HCT116 (cell line): ENCODE measurements around the gene CELF1. TPM values are rescaled to one million over a fixed set of nuclear protein-coding genes. Genes with fewer than 3 reads are reported as not detected.

Experiments used
- ATAC-seq: fragments of 200-7000 bp; cut with Tn5 transposase; 2 replicates; pipeline ENCODE4 v1.9.1; 2020; ENCODE audit warnings: mild to moderate bottlenecking, moderate library complexity
- BruUV-seq: library from RNA; stranded (reverse); fragments of 400-500 nt; replicated peaks from 2 replicates; lab custom pipeline; 2021; lab: Mats Ljungman, UMichigan
- CTCF ChIA-PET: fragments of 300-600 bp; sonication (Branson Sonifier 250); formaldehyde crosslinking; loops from one replicate; lab custom pipeline; 2021; ENCODE audit warnings: antibody characterized with exemption; lab: Charles Lee
- POLR2A ChIA-PET: fragments of 300-600, 350-600 bp; sonication (Branson Sonifier 250); formaldehyde crosslinking; loops from one replicate; lab custom pipeline; 2021; ENCODE audit warnings: antibody characterized with exemption; lab: Charles Lee
- RAD21 ChIA-PET, 2 experiments: fragments of 300-600 bp; sonication (Branson Sonifier 250); formaldehyde crosslinking; loops; one replicate each; lab custom pipeline; 2023; ENCODE audit warnings: low total read pairs in 2 of 2; ENCODE audit not compliant: uncharacterized antibody in 2 of 2, unreplicated experiment in 2 of 2, low non-redundant PET in 1 of 2; lab: Charles Lee
- DNase-seq: peaks from one replicate; pipeline ENCODE4 v3.0.0-alpha.2; 2010; ENCODE audit warnings: low read depth, low spot score
- H2AFZ ChIP-seq: fragments of 200-600 bp; shearing (Covaris generic), sonication (generic); 2 replicates; pipeline ENCODE4 v1.6.1; 2017; ENCODE audit warnings: low read depth, mixed run types, mixed read lengths, antibody characterized with exemption, low read length; ENCODE audit not compliant: poor library complexity, severe bottlenecking
- H3K27ac ChIP-seq: 2 replicates; pipeline ENCODE4 v1.5.1; 2012; ENCODE audit warnings: low read depth, low read length
- H3K27me3 ChIP-seq: fragments of 200-600 bp; sonication (generic); 2 replicates; pipeline ENCODE4 v1.6.1; 2016; ENCODE audit warnings: mixed run types, low read length, mixed read lengths; ENCODE audit not compliant: insufficient read depth
- H3K36me3 ChIP-seq, 2 experiments: fragments of 200-500 bp in 1 of 2; fragments of 200-600 bp in 1 of 2; sonication (Bioruptor generic) in 1 of 2; sonication (generic) in 1 of 2; 2 replicates each; pipeline versions ENCODE4 v1.5.1 to v1.6.1; 2014 to 2016; ENCODE audit warnings: low read length in 2 of 2, inconsistent platforms in 1 of 2, mixed read lengths in 1 of 2, mixed run types in 1 of 2; ENCODE audit not compliant: insufficient read depth in 2 of 2, control insufficient read depth in 1 of 2
- H3K4me1 ChIP-seq, 2 experiments: fragments of 200-600 bp in 1 of 2; sonication (generic) in 1 of 2; 2 replicates each; pipeline versions ENCODE4 v1.5.1 to v1.6.1; 2012 to 2017; ENCODE audit warnings: low read length in 2 of 2, inconsistent platforms in 1 of 2, mild to moderate bottlenecking in 1 of 2, mixed read lengths in 1 of 2, mixed run types in 1 of 2, moderate library complexity in 1 of 2; ENCODE audit not compliant: insufficient read depth in 2 of 2, control insufficient read depth in 1 of 2
- H3K4me2 ChIP-seq: fragments of 200-600 bp; sonication (generic); 2 replicates; pipeline ENCODE4 v1.6.1; 2017; ENCODE audit warnings: mixed run types, low read length, mixed read lengths
- H3K4me3 ChIP-seq, 2 experiments: fragments of 200-600 bp in 1 of 2; sonication (generic) in 1 of 2; replicated peaks in 1 of 2; 2 replicates each; pipeline ENCODE4 v1.5.1; 2011 to 2016; ENCODE audit warnings: low read length in 2 of 2, control low read depth in 1 of 2, low read depth in 1 of 2, mild to moderate bottlenecking in 1 of 2, mixed read lengths in 1 of 2, mixed run types in 1 of 2
- H3K79me2 ChIP-seq: fragments of 200-600 bp; sonication (generic); 2 replicates; pipeline ENCODE4 v1.6.1; 2017; ENCODE audit warnings: mild to moderate bottlenecking, mixed run types, low read length, moderate library complexity, mixed read lengths; ENCODE audit not compliant: insufficient read depth
- H3K9ac ChIP-seq: fragments of 200-600 bp; sonication (generic); 2 replicates; pipeline ENCODE4 v1.6.1; 2016; ENCODE audit warnings: low read length, mixed read lengths
- H3K9me2 ChIP-seq: fragments of 200-600 bp; sonication (generic), shearing (Covaris generic); 2 replicates; pipeline ENCODE4 v1.6.1; 2017; ENCODE audit warnings: mixed run types, mild to moderate bottlenecking, moderate library complexity; ENCODE audit not compliant: insufficient read depth
- H3K9me3 ChIP-seq, 2 experiments: fragments of 200-500 bp in 1 of 2; fragments of 200-600 bp in 1 of 2; sonication (Bioruptor generic) in 1 of 2; sonication (generic) in 1 of 2; 2 replicates each; pipeline ENCODE4 v1.6.1; 2014 to 2017; ENCODE audit warnings: low read length in 2 of 2, mixed read lengths in 2 of 2, inconsistent platforms in 1 of 2, low read depth in 1 of 2, mild to moderate bottlenecking in 1 of 2, mixed run types in 1 of 2, moderate library complexity in 1 of 2; ENCODE audit not compliant: control insufficient read depth in 1 of 2, insufficient read depth in 1 of 2
- H4K20me1 ChIP-seq: fragments of 200-600 bp; sonication (generic), shearing (Covaris generic); 2 replicates; pipeline ENCODE4 v1.6.1; 2017; ENCODE audit warnings: mixed run types, mild to moderate bottlenecking, moderate library complexity; ENCODE audit not compliant: insufficient read depth
- ATF3 ChIP-seq: IDR thresholded peaks from 2 replicates; pipeline ENCODE4 v1.6.1; 2012
- CBX3 ChIP-seq: IDR thresholded peaks from 2 replicates; pipeline ENCODE4 v1.6.1; 2012; ENCODE audit warnings: low read depth
- CEBPB ChIP-seq: IDR thresholded peaks from 2 replicates; pipeline ENCODE4 v1.6.1; 2012; ENCODE audit warnings: low read depth
- ELF1 ChIP-seq: IDR thresholded peaks from 2 replicates; pipeline ENCODE4 v1.6.1; 2012; ENCODE audit warnings: low read depth, borderline replicate concordance
- EZH2 ChIP-seq: fragments of 200-600 bp; sonication (generic); IDR thresholded peaks from 2 replicates; pipeline ENCODE4 v1.6.1; 2017; ENCODE audit warnings: antibody characterized with exemption, mixed run types
- EZH2phosphoT487 ChIP-seq: fragments of 200-600 bp; IDR thresholded peaks from 2 replicates; pipeline ENCODE4 v1.6.1; 2018; ENCODE audit warnings: antibody characterized with exemption, borderline replicate concordance
- FOSL1 ChIP-seq: IDR thresholded peaks from 2 replicates; pipeline ENCODE4 v1.6.1; 2012; ENCODE audit warnings: low read depth
- JUND ChIP-seq: IDR thresholded peaks from 2 replicates; pipeline ENCODE4 v1.6.1; 2012
- POLR2A ChIP-seq: IDR thresholded peaks from 2 replicates; pipeline ENCODE4 v1.7.0; 2011; ENCODE audit warnings: borderline replicate concordance; ENCODE audit not compliant: insufficient read depth, insufficient read length; ENCODE audit errors: extremely low read depth
- POLR2AphosphoS5 ChIP-seq: IDR thresholded peaks from 2 replicates; pipeline ENCODE4 v1.6.1; 2011; ENCODE audit warnings: mild to moderate bottlenecking, low read depth, low read length, moderate library complexity
- RAD21 ChIP-seq: IDR thresholded peaks from 2 replicates; pipeline ENCODE4 v1.6.1; 2012; ENCODE audit warnings: low read depth, mild to moderate bottlenecking
- REST ChIP-seq: IDR thresholded peaks from 2 replicates; pipeline ENCODE4 v1.6.1; 2012; ENCODE audit warnings: low read depth
- SIN3A ChIP-seq: IDR thresholded peaks from 2 replicates; pipeline ENCODE4 v1.6.1; 2012; ENCODE audit warnings: low read depth
- SRF ChIP-seq: IDR thresholded peaks from 2 replicates; pipeline ENCODE4 v1.6.1; 2012; ENCODE audit warnings: low read depth
- YY1 ChIP-seq: IDR thresholded peaks from 2 replicates; pipeline ENCODE4 v1.6.1; 2011; ENCODE audit warnings: low read length, low read depth, moderate library complexity, mild to moderate bottlenecking; ENCODE audit not compliant: insufficient replicate concordance; ENCODE audit errors: extremely low read depth
- ZNF274 ChIP-seq: fragments of 200-500 bp; sonication (Bioruptor generic); IDR thresholded peaks from 2 replicates; pipeline ENCODE4 v1.6.1; 2014; ENCODE audit warnings: mild to moderate bottlenecking, low read depth, low read length, inconsistent platforms
- intact Hi-C: fragments of 100-400 bp; cut with micrococcal nuclease; formaldehyde crosslinking; loops from 2 replicates; pipeline ENCODE4 v1.10.0; 2022
- total RNA-seq: library from RNA; stranded (reverse); gene quantifications from one replicate; pipeline ENCODE4 v1.2.1, GENCODE V29; 2021; ENCODE audit not compliant: unreplicated experiment
- TF ChIP-seq, protein P1 (sequence below): IDR thresholded peaks from 2 replicates; pipeline ENCODE4 v1.6.1; 2011; ENCODE audit warnings: mild to moderate bottlenecking, low read length, moderate library complexity; ENCODE audit not compliant: insufficient replicate concordance; ENCODE audit errors: extremely low read depth
- TF ChIP-seq, protein P2 (sequence below), 3 experiments: fragments of 200-600 bp in 1 of 3; sonication (generic) in 1 of 3; IDR thresholded peaks in 2 of 3; conservative IDR thresholded peaks in 1 of 3; 2 replicates each; pipeline ENCODE4 v1.5.1; 2012 to 2017; ENCODE audit warnings: low read depth in 2 of 3, low read length in 2 of 3, antibody characterized with exemption in 1 of 3, borderline replicate concordance in 1 of 3, control low read depth in 1 of 3, mild to moderate bottlenecking in 1 of 3, mixed read lengths in 1 of 3, mixed run types in 1 of 3, moderate library complexity in 1 of 3; ENCODE audit not compliant: insufficient read depth in 1 of 3
- TF ChIP-seq, protein P3 (sequence below): IDR thresholded peaks from 2 replicates; pipeline ENCODE4 v1.6.1; 2012

Gene CELF1
- total RNA-seq, 1 experiment from 2014 or later: 133 TPM

- CTCF ChIA-PET: no interaction called here
- Histone ChIP-seq H3K27me3 (no peaks in the 10 kb centered on the region), H3K9me2 (no peaks in the 10 kb centered on the region), H3K36me3 (no peaks in the 10 kb centered on the region), H3K79me2 (peaks cover 99% of the 10 kb centered on the region), H3K27ac (no peak overlapping the region), H3K4me1 (peaks cover 7 to 10% of the 10 kb centered on the region in 2 experiments; a peak in 3 of 4 replicates), H3K9ac (no peak overlapping the region), H4K20me1 (peaks cover 24% of the 10 kb centered on the region), H3K9me3 (no peaks in the 10 kb centered on the region), H2AFZ (no peak overlapping the region), H3K4me2 (no peak overlapping the region), H3K4me3 (no peak overlapping the region)
- no peak for ATAC-seq
- POLR2A ChIA-PET: no interaction called here
- TF ChIP-seq, protein P1, sequence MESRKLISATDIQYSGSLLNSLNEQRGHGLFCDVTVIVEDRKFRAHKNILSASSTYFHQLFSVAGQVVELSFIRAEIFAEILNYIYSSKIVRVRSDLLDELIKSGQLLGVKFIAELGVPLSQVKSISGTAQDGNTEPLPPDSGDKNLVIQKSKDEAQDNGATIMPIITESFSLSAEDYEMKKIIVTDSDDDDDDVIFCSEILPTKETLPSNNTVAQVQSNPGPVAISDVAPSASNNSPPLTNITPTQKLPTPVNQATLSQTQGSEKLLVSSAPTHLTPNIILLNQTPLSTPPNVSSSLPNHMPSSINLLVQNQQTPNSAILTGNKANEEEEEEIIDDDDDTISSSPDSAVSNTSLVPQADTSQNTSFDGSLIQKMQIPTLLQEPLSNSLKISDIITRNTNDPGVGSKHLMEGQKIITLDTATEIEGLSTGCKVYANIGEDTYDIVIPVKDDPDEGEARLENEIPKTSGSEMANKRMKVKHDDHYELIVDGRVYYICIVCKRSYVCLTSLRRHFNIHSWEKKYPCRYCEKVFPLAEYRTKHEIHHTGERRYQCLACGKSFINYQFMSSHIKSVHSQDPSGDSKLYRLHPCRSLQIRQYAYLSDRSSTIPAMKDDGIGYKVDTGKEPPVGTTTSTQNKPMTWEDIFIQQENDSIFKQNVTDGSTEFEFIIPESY: no peak
- TF ChIP-seq RAD21: no peak
- no peak for TF ChIP-seq REST
- TF ChIP-seq, protein P2, sequence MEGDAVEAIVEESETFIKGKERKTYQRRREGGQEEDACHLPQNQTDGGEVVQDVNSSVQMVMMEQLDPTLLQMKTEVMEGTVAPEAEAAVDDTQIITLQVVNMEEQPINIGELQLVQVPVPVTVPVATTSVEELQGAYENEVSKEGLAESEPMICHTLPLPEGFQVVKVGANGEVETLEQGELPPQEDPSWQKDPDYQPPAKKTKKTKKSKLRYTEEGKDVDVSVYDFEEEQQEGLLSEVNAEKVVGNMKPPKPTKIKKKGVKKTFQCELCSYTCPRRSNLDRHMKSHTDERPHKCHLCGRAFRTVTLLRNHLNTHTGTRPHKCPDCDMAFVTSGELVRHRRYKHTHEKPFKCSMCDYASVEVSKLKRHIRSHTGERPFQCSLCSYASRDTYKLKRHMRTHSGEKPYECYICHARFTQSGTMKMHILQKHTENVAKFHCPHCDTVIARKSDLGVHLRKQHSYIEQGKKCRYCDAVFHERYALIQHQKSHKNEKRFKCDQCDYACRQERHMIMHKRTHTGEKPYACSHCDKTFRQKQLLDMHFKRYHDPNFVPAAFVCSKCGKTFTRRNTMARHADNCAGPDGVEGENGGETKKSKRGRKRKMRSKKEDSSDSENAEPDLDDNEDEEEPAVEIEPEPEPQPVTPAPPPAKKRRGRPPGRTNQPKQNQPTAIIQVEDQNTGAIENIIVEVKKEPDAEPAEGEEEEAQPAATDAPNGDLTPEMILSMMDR (IDR thresholded peaks at IDR 0.05 in 2 of 3, conservative IDR thresholded peaks at IDR 0.05 in 1 of 3; ENCODE audit: borderline replicate concordance in 1 of 3, insufficient read depth in 1 of 3, low read depth in 2 of 3, low read length in 2 of 3): no peak
- no peak for TF ChIP-seq POLR2AphosphoS5
- TF ChIP-seq SIN3A: no peak
- no peak for TF ChIP-seq EZH2phosphoT487
- TF ChIP-seq, protein P3, sequence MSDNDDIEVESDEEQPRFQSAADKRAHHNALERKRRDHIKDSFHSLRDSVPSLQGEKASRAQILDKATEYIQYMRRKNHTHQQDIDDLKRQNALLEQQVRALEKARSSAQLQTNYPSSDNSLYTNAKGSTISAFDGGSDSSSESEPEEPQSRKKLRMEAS: no peak
- TF ChIP-seq ZNF274: no peak
- TF ChIP-seq POLR2A: no peak
- TF ChIP-seq CBX3: no peak
- TF ChIP-seq JUND: no peak
- no peak for TF ChIP-seq SRF
- TF ChIP-seq CEBPB: no peak
- TF ChIP-seq EZH2: no peak
- no peak for TF ChIP-seq ATF3
- no peak for TF ChIP-seq YY1
- no peak for TF ChIP-seq ELF1
- TF ChIP-seq FOSL1: no peak
- intact Hi-C loops: no loop called here
- BruUV-seq: no TSS peak
- DNase-seq: no peak
- RAD21 ChIA-PET: no interaction called here
Observed at GRCh38 chr11:47504910-47505309, 48.0 kb downstream of the CELF1 start.
